ENCODE results near the gene RFC3.
"Not testable (repeated sequence)": the region's sequence is repeated elsewhere in the genome, so short reads cannot be mapped to it uniquely, and the experiment has no call there.

Gene RFC3

DNA sequence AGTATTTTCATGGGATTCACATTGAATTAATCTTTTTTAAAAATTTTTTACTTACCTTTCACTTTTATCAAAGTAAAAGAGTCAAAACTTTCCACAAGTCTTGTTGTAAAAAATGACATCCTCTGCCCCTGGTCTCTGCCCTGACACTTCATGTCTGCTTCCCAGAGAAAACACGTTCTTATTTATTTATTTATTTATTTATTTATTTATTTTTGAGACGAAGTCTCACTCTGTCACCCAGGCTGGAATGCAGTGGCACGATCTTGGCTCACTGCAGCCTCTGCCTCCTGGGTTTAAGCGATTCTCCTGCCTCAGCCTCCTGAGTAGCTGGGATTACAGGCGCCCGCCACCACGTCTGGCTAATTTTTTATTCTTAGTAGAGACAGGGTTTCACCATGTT is 5.1 kb upstream of the RFC3 start:
- DNase-seq = not testable (repeated sequence)

DNA sequence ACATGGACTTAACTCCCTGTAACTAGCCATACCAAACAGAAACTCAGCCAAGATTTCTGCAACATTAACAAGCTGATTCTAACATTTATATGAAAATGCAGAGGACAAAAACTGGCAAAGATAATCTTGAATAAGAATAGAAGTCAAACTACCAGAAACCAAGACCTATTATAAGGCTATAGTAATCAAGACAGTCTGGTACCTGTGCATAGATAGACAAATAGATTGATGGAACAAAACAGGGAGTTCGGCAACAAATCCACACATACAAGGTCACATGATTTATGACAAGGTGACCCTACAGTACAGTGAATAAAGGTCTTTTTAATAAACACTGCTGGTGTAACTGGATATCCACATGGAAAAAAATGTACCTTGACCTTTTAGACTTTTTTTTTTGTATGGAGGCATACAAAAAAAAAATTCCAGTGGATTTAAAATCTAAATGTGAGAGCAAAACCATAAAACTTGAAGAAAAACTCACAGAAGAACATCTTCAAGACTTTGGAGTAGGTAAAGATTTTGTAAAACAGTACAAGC is 2.9 kb upstream of the RFC3 start:
- DNase-seq = no peak

DNA sequence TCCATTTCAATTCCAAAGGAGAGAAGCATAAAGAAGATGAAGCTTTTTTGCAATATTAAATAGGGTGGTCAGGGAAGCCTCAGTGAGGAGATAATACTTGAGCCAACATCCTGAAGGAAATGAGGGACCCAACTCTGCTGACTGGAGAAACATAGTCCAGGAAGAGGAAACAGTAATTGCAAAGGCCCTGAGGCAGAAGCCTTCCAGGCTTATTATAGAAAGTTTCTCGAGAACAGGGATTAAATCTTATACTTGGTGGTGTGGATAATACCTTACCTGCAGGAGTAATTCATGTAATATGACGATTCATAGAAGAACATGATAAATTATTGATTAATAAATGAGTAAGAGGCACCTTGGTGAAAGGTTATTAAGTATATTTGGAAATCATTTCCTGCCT is 1.0 kb upstream of the RFC3 start:
- DNase-seq = no peak

DNA sequence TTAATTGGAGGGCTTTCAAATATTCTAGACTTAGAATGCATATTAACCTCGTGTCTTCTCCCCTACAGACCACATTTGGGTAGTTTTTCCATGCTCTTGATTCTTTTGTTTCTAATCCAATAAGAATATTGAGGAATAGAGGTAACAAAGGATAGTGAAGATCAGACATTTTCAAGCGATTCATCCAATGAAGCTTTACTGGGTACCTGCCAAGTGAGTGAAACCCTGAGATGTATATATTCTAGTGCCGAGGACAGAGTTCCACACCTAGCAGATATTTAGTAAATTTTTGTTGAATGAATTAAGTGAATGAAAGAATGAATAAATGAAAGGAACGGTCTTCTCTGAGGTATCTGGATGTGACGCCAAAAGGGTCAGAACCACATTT is 442 bp upstream of the RFC3 start:
- no peak for DNase-seq

DNA sequence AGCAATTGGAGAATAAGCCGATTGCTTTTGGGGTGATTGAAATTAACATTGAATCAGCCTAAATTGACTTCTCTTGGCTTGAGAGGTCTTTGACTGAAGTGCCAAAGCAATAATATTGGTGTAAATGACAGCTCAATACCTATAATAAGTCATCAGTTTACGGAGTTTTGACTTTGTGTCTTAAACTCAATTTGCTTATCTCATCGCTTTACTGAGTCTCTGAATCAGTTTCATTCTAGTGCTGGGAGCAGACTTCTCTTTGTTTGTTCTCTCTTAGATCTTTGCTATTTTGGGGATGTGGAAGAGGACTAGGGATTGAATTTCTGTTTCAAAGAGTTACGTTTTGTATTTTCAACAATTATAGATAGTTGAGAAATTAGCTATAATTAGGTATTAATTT is 7.1 kb downstream of the RFC3 start:
- DNase-seq = no peak

GRCh38 chr13:33827139-33827538 is 9.2 kb downstream of the RFC3 start:
- no peak for DNase-seq

- DNase-seq = no peak
Measured at GRCh38 chr13:33828431-33829129, 10.6 kb downstream of the RFC3 start.

- no peak for DNase-seq
Measured at GRCh38 chr13:33832872-33833271, 14.9 kb downstream of the RFC3 start.

- no peak for DNase-seq
Measured at GRCh38 chr13:33838647-33839046, 20.7 kb downstream of the RFC3 start.

DNA sequence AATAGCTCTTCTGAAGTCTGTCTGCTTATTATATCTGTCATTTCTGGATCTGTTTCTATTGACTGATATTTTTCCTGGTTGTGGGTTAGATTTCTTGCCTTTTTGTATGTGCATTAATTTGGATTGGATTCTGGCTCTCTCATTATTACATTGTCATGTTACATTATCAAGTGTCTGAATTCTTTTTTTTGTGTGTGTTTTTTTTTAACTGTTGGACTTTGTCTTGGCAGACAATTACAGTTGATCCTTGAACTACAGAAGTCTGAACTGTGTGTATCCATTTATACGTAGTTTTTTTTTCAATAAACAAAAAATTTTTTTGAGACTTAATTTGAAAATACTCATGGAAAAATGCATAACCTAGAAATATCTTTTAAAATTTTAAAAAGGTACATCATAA is 22.5 kb downstream of the RFC3 start:
- no peak for DNase-seq

DNA sequence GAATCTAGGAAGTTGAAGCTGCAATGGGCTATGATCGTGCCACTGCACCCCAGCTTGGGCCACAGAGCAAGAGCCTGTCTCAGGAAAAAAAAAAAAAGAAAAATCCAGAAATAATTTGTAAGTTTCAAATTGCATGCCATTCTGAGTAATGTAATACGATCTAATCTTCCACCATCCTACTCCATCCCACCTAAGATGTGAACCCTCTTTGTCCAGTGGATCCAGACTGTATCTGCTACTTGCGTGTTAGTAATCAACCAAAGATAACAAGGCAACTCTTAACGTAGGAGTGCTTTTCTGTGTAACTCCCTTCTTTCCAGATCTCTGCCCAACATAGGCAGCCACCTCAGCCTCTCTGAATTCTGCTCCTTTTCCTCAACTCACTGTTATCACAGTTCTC is 24.3 kb downstream of the RFC3 start:
- no peak for DNase-seq

GRCh38 chr13:33842986-33843385 is 25.0 kb downstream of the RFC3 start:
- no peak for DNase-seq

DNA sequence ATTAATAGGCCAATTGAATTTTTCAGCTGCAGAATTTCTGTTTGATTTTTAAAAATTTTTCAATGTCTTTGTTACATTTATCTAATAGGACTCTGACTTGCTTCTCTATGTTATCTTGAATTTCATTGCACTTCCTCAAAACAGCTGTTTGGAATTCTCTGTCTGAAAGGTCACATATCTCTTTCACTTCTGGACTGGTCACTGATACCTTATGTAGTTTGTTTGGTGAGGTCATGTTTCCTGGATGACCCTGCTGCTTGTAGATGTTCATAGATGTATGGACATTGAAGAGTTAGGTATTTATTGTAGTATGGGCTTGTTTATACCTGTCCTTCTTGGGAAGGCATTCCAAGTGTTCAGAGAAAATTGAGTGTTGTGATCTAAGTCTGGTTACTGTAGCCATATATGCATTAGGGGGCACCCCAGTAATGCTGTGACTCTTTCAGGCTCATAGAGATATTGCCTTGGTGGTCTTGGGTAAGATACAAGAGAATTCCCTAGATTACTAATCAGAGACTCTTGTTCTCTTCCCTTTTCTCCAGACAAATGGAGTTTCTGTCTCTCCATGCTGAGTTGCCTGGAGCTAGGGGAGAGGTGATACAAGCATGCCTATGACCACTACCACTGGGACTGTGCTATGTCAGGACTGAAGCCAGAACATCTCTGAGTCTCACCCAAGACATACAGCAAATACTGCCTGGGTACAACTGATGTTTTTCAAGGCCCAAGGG is 27.8 kb downstream of the RFC3 start:
- DNase-seq = no peak

DNA sequence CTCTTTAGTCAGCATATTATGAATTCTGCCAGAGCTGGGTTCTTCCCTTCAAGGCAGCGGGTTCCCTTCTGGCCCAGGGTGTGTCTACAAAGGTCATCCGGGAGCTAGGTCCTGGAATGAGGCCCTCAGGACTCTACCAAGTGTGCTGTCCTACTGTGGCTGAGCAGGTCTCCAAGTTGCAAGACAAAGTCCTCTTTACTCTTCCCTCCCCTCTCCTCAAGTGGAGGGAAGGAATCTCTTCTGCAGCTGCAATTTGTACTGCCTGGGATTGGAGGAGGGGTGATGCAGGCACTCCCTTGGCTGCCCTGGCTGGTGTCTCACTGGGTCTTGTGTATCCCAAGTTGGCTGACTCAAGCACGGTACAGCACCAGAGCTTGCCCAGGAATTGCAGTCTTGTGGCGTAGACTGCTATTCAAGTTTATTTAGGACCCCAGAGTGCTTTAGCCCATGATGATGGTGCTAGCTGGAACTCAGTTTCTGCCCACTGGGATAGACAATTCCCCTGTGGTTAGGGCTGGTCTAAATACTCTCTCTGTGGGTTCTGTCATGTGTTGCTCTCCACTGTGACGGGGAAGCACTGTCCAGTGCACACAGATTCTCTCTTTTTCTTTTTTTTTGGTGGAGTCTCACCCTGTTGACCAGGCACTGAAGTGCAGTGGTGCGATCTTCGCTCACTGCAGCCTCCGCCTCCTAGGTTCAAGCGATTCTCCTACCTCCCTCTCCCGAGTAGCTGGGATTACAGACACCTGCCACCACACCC is 28.5 kb downstream of the RFC3 start:
- no peak for DNase-seq

- DNase-seq = no peak
Measured at GRCh38 chr13:33849211-33849610, 31.3 kb downstream of the RFC3 start.

- no peak for DNase-seq
Measured at GRCh38 chr13:33855371-33855895, 37.5 kb downstream of the RFC3 start.

- no peak for DNase-seq
Measured at GRCh38 chr13:33859691-33860303, 41.8 kb downstream of the RFC3 start.

DNA sequence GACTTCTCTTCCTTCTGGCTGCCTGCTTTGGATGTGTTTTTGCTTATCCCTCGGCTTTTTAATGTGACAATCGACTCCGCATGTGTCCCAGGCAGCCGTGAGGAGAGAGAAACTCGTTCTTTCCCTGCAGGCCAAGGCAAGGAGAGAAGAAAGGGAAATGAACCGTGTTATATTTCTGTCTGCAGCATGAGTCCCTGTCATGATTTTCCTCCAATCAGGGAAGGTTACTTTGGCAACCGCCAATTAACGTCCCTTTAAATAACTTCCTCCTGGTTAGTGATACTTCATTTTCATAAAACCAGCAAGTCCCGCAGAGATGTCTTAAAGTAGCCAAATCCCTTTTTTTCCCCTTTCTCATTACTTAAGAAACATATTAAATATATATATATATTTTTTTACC is 42.6 kb downstream of the RFC3 start:
- DNase-seq = no peak

DNA sequence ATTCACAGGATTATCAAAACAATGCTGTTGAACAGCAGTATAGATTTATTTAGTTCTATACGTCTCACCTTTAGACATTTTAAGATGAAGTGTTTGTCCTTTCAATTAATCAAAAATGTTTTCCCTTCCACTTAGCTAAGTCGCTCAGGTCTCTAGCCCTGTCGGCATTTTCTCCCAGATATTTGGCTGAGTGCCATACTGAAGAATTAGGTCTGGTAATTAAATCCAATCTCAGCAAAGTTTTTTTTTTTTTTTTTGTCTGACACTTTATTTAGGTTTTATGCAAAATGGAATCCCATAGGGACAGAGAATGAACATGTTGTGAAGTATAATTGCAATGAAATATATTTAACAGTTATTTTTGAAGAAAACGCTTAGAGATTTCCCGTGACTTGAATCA is 44.1 kb downstream of the RFC3 start:
- DNase-seq = no peak

DNA sequence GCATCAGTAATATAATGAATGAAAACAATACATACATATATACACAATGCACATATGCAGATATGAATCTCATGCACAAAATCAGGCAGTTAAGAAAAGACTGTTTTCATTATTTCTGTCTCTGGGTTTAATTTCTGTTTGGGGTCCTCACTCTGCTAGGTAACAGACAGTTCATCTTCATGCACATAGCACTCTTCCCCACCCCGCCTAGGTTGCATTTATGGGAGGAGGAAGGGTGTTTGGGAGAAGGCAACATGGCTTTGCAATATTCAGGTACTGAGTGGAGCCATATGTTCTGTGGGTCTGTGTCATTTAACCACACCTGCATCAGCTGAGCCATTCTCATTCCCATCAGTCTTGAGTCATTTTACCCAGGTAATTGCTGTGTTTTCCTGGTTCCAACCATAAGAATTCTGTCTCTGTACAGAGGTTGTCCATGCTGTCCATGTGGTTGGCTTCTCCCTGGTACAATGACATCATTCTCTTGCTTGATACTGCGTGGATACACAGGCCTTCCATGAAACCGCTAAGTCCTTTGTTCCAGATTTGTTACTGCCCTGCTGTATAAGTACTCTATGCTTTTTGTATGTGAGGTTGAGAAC is 45.3 kb downstream of the RFC3 start:
- DNase-seq = no peak

- DNase-seq = no peak
Measured at GRCh38 chr13:33865945-33866344, 48.0 kb downstream of the RFC3 start.

DNA sequence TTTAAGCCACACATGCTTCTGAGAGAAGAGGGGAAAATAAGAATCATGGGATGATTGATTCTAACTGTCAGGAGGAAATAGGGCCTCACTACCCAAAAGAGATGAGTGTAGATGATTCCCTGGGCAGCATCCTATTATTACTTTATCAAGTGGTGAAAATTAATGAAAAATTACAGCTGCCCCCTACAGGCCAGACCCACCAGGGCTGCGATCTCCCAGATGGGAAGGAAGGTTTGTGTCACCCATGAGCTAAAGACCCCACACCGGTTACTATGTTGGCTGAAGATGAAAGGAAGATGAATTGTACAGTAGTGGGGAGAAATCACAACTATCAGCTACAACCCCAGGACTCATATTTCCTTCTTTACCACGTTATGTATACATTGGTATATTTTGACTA is 49.5 kb downstream of the RFC3 start:
- no peak for DNase-seq
